GM12878 (cell line): ENCODE data around the gene FRMD3. TPM values are rescaled to one million over a fixed set of nuclear protein-coding genes. Genes with fewer than 3 reads are reported as not detected.

Experiments used
- CEBPB ChIP-seq, 2 experiments: fragments of 150-350 bp in 1 of 2; IDR thresholded peaks; 2 replicates each; pipeline ENCODE4 v1.6.1; 2012 to 2014; ENCODE audit warnings: low read depth in 2 of 2, low read length in 2 of 2, borderline replicate concordance in 1 of 2, inconsistent platforms in 1 of 2
- HDAC6 ChIP-seq: fragments of 200-600 bp; sonication (generic); IDR thresholded peaks from one replicate; pipeline ENCODE4 v1.8.0; 2017; ENCODE audit warnings: antibody characterized with exemption; ENCODE audit not compliant: unreplicated experiment
- IKZF1 ChIP-seq: fragments of 450-650 bp; conservative IDR thresholded peaks from 2 replicates; pipeline ENCODE4 v1.6.1; 2017; ENCODE audit warnings: antibody characterized with exemption, mild to moderate bottlenecking
- JUND ChIP-seq: IDR thresholded peaks from 2 replicates; pipeline ENCODE4 v1.6.1; 2012; ENCODE audit warnings: low read depth, mild to moderate bottlenecking, low read length, improper control_type of control experiment, moderate library complexity
- KAT2A ChIP-seq: conservative IDR thresholded peaks from 2 replicates; pipeline ENCODE4 v1.6.1; 2011; ENCODE audit warnings: low read depth, low read length; ENCODE audit not compliant: control insufficient read depth
- MEF2B ChIP-seq: fragments of 450-650 bp; IDR thresholded peaks from 2 replicates; pipeline ENCODE4 v1.6.1; 2018; ENCODE audit warnings: mild to moderate bottlenecking, moderate library complexity; ENCODE audit not compliant: partially characterized antibody, poor library complexity, severe bottlenecking
- MXI1 ChIP-seq: fragments of 150-350 bp; IDR thresholded peaks from 2 replicates; pipeline ENCODE4 v1.6.1; 2011; ENCODE audit warnings: low read depth, mild to moderate bottlenecking, inconsistent platforms, low read length, improper control_type of control experiment
- POU2F2 ChIP-seq: IDR thresholded peaks from 3 replicates; pipeline ENCODE4 v1.6.1; 2011; ENCODE audit warnings: low read depth, mild to moderate bottlenecking, low read length, borderline replicate concordance
- RAD21 ChIP-seq: IDR thresholded peaks from 2 replicates; pipeline ENCODE4 v1.6.1; 2011; ENCODE audit warnings: mild to moderate bottlenecking, low read depth, low read length, moderate library complexity; ENCODE audit not compliant: insufficient read depth
- RB1 ChIP-seq: fragments of 450-650 bp; formaldehyde crosslinking; IDR thresholded peaks from 2 replicates; pipeline ENCODE4 v1.6.1; 2017; ENCODE audit warnings: mild to moderate bottlenecking, borderline replicate concordance
- RUNX3 ChIP-seq: IDR thresholded peaks from 2 replicates; pipeline ENCODE4 v1.6.1; 2012; ENCODE audit warnings: low read length, inconsistent platforms
- TAF1 ChIP-seq: IDR thresholded peaks from 2 replicates; pipeline ENCODE4 v1.6.1; 2011; ENCODE audit warnings: mild to moderate bottlenecking, low read depth, low read length, borderline replicate concordance
- TBL1XR1 ChIP-seq: IDR thresholded peaks from 2 replicates; pipeline ENCODE4 v1.6.1; 2012; ENCODE audit warnings: low read depth, low read length, improper control_type of control experiment
- USF2 ChIP-seq: IDR thresholded peaks from 2 replicates; pipeline ENCODE4 v1.6.1; 2011; ENCODE audit warnings: low read depth, low read length, improper control_type of control experiment, borderline replicate concordance
- ZZZ3 ChIP-seq: IDR thresholded peaks from 2 replicates; pipeline ENCODE4 v1.6.1; 2011; ENCODE audit warnings: low read depth; ENCODE audit not compliant: control insufficient read depth, insufficient read length
- polyA plus RNA-seq, 11 experiments: library from polyadenylated mRNA; depleted of rRNA in 4 of 11; unstranded in 6 of 11; stranded (reverse) in 5 of 11; fragments of >200 nt; fragmentation: Nextera tagmentation in 4 of 11; fragmentation: Illumina TruSeq in 1 of 11; extraction: Ambion mirVana in 4 of 11; extraction: Trizol in 1 of 11; gene quantifications; 1 replicate in 1 of 11; 2 replicates in 10 of 11; pipeline versions ENCODE4 v1.2.1 to v1.2.3, GENCODE V29; 2011 to 2016; ENCODE audit warnings: inconsistent platforms in 2 of 11, missing spikeins in 2 of 11, low read depth in 1 of 11
- total RNA-seq, 4 experiments: library from RNA; depleted of rRNA in 3 of 4; stranded (reverse); fragments of >200 nt in 3 of 4; fragmentation: Illumina TruSeq in 1 of 4; extraction: Trizol in 1 of 4; gene quantifications; 2 replicates each; pipeline versions ENCODE4 v1.2.1 to v1.2.3, GENCODE V29; 2013 to 2021
- TF ChIP-seq, protein P1 (sequence below): fragments of 450-650 bp; formaldehyde crosslinking; IDR thresholded peaks from 2 replicates; pipeline ENCODE4 v1.4.0; 2020; ENCODE audit warnings: mild to moderate bottlenecking, moderate library complexity
- TF ChIP-seq, protein P2 (sequence below): IDR thresholded peaks from 2 replicates; pipeline ENCODE4 v1.6.1; 2012; ENCODE audit warnings: mild to moderate bottlenecking, low read depth, low read length
- TF ChIP-seq, protein P3 (sequence below): fragments of 450-650 bp; IDR thresholded peaks from 2 replicates; pipeline ENCODE4 v1.6.1; 2016; ENCODE audit warnings: mild to moderate bottlenecking

The FRMD3 gene
- total and polyA plus RNA-seq, 10 of the 15 experiments (the other 5 are each of a cell fraction or from before 2014, with no cell fraction given): 0.04 to 0.68 (median 0.21) TPM; not detected in 1

DNA sequence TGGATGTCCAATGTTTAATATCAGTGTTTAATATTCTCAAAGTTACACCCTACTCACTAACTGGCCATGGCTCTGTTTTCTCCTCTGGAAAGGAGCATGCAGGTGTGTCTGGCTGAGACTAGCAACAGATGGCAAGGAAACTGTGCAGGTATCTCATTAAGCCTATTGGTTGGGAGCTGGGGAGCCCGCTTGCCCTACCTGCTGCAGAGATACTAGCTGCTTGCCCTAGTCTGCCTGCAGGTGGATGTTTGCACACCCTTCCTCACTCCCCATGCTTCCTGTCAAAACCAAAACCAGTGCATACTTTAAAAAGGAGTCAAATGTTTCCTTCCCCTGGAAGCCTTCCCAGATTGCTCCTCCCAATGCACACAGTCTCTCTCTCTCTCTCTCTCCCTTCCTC, 247.0 kb downstream of the FRMD3 start (continued):
- TF ChIP-seq, protein P1, sequence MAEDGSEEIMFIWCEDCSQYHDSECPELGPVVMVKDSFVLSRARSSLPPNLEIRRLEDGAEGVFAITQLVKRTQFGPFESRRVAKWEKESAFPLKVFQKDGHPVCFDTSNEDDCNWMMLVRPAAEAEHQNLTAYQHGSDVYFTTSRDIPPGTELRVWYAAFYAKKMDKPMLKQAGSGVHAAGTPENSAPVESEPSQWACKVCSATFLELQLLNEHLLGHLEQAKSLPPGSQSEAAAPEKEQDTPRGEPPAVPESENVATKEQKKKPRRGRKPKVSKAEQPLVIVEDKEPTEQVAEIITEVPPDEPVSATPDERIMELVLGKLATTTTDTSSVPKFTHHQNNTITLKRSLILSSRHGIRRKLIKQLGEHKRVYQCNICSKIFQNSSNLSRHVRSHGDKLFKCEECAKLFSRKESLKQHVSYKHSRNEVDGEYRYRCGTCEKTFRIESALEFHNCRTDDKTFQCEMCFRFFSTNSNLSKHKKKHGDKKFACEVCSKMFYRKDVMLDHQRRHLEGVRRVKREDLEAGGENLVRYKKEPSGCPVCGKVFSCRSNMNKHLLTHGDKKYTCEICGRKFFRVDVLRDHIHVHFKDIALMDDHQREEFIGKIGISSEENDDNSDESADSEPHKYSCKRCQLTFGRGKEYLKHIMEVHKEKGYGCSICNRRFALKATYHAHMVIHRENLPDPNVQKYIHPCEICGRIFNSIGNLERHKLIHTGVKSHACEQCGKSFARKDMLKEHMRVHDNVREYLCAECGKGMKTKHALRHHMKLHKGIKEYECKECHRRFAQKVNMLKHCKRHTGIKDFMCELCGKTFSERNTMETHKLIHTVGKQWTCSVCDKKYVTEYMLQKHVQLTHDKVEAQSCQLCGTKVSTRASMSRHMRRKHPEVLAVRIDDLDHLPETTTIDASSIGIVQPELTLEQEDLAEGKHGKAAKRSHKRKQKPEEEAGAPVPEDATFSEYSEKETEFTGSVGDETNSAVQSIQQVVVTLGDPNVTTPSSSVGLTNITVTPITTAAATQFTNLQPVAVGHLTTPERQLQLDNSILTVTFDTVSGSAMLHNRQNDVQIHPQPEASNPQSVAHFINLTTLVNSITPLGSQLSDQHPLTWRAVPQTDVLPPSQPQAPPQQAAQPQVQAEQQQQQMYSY: no peak
- no peak for TF ChIP-seq JUND
- TF ChIP-seq TBL1XR1: no peak
- no peak for TF ChIP-seq CEBPB (IDR thresholded peaks at IDR 0.05; ENCODE audit: borderline replicate concordance in 1 of 2, low read depth in 2 of 2, low read length in 2 of 2)
- no peak for TF ChIP-seq MEF2B
- no peak for TF ChIP-seq IKZF1
- TF ChIP-seq RB1: no peak
- TF ChIP-seq KAT2A: no peak
- TF ChIP-seq ZZZ3: no peak
- TF ChIP-seq MXI1: no peak
- TF ChIP-seq, protein P2, sequence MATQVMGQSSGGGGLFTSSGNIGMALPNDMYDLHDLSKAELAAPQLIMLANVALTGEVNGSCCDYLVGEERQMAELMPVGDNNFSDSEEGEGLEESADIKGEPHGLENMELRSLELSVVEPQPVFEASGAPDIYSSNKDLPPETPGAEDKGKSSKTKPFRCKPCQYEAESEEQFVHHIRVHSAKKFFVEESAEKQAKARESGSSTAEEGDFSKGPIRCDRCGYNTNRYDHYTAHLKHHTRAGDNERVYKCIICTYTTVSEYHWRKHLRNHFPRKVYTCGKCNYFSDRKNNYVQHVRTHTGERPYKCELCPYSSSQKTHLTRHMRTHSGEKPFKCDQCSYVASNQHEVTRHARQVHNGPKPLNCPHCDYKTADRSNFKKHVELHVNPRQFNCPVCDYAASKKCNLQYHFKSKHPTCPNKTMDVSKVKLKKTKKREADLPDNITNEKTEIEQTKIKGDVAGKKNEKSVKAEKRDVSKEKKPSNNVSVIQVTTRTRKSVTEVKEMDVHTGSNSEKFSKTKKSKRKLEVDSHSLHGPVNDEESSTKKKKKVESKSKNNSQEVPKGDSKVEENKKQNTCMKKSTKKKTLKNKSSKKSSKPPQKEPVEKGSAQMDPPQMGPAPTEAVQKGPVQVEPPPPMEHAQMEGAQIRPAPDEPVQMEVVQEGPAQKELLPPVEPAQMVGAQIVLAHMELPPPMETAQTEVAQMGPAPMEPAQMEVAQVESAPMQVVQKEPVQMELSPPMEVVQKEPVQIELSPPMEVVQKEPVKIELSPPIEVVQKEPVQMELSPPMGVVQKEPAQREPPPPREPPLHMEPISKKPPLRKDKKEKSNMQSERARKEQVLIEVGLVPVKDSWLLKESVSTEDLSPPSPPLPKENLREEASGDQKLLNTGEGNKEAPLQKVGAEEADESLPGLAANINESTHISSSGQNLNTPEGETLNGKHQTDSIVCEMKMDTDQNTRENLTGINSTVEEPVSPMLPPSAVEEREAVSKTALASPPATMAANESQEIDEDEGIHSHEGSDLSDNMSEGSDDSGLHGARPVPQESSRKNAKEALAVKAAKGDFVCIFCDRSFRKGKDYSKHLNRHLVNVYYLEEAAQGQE: no peak
- no peak for TF ChIP-seq HDAC6
- TF ChIP-seq, protein P3, sequence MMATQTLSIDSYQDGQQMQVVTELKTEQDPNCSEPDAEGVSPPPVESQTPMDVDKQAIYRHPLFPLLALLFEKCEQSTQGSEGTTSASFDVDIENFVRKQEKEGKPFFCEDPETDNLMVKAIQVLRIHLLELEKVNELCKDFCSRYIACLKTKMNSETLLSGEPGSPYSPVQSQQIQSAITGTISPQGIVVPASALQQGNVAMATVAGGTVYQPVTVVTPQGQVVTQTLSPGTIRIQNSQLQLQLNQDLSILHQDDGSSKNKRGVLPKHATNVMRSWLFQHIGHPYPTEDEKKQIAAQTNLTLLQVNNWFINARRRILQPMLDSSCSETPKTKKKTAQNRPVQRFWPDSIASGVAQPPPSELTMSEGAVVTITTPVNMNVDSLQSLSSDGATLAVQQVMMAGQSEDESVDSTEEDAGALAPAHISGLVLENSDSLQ: no peak
- TF ChIP-seq RUNX3: no peak
- TF ChIP-seq USF2: no peak
- no peak for TF ChIP-seq RAD21
- TF ChIP-seq TAF1: no peak
- no peak for TF ChIP-seq POU2F2
